ENCODE data around the gene METTL5.
"Not testable (repeated sequence)": the region's sequence is repeated elsewhere in the genome, so short reads cannot be mapped to it uniquely, and the experiment has no call there.

The METTL5 gene

DNA sequence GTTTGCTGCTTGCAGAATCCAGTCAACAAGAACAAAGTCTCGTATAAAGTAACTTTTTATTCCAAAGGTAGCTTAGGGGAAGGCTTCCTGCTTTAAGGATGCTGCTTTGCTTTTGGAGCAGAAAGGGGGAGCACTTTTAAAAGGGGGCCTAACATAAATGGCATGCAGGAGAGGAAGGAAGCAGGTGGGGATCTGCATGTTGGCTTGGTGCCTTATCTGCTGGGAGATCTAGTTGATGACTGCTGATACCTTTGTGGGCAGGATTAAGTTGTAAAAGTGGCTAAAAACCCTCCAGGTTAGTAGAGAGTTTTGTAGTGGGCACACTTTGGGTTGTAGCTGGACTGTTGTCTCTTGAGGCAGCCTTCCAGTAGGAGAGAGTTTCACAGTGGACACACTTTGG is 25.0 kb upstream of the METTL5 start:
- no peaks in the 10 kb centered on the region for H3K27me3 ChIP-seq (replicated peaks; ENCODE audit: control insufficient read depth, insufficient read depth, low read length)
- TF ChIP-seq, protein P1, sequence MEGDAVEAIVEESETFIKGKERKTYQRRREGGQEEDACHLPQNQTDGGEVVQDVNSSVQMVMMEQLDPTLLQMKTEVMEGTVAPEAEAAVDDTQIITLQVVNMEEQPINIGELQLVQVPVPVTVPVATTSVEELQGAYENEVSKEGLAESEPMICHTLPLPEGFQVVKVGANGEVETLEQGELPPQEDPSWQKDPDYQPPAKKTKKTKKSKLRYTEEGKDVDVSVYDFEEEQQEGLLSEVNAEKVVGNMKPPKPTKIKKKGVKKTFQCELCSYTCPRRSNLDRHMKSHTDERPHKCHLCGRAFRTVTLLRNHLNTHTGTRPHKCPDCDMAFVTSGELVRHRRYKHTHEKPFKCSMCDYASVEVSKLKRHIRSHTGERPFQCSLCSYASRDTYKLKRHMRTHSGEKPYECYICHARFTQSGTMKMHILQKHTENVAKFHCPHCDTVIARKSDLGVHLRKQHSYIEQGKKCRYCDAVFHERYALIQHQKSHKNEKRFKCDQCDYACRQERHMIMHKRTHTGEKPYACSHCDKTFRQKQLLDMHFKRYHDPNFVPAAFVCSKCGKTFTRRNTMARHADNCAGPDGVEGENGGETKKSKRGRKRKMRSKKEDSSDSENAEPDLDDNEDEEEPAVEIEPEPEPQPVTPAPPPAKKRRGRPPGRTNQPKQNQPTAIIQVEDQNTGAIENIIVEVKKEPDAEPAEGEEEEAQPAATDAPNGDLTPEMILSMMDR (IDR thresholded peaks at IDR 0.05; ENCODE audit: insufficient read depth, low read length, poor library complexity, severe bottlenecking) = no peak
- no peak overlapping the region for H3K4me3 ChIP-seq (replicated peaks; ENCODE audit: low read depth, low read length)
- no peak for DNase-seq (ENCODE audit: extremely low read depth, insufficient read length)
- no peaks in the 10 kb centered on the region for H3K36me3 ChIP-seq (ENCODE audit: control insufficient read depth, insufficient read depth, low read length)

DNA sequence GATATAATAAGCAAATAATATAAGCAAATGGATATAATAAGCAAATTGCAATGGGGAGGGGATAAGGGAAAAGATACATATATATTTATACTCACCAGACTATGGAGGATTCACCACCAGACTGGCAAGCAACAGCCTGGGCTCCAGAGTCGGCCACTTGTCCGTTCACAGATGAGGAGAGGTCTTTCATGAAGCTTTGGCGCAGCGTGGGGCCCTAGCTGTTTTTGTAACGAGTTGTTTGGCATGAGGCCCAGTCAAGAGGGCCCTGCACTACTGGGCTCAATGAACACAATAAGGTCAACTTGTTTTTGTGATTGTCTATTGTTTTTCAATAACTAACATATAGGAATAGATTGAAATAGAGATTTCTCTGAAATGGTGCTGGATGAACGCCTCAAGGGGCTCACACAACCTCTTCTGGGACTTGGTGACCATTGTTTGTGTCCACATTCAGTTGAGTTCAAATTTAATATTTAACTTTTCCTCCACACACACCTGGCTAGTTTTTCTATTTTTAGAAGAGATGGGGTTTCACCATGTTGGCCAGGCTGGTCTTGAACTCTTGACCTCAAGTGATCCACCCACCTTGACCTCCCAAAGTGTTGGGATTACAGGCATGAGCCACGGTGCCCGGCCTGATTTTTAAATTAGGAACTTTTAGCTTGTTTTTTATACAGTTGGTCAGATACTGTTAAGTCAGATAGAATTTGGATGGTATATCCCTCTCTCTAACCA is 24.4 kb upstream of the METTL5 start:
- H3K4me3 ChIP-seq (replicated peaks; ENCODE audit: low read depth, low read length); DNase-seq (ENCODE audit: extremely low read depth, insufficient read length); H3K27me3 ChIP-seq (replicated peaks; ENCODE audit: control insufficient read depth, insufficient read depth, low read length); H3K36me3 ChIP-seq (ENCODE audit: control insufficient read depth, insufficient read depth, low read length): not testable (repeated sequence)

DNA sequence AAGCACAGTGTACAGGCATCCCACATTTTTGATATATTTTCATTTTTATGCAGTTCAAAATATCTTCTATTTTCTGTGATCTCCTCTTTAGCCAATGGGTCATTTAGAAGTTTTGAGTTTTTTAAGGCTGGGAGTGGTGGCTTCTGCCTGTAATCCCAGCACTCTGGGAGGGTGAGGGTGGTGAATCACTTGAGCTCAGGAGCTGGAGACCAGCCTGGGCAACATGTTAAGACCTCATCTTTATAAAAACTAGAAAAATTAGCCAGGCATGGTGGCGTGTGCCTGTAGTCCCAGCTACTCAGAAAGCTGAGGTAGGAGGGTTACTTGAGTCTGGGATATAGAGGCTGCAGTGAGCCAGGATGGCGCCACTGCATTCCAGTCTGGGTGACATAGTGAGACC is 20.3 kb upstream of the METTL5 start:
- no peaks in the 10 kb centered on the region for H3K36me3 ChIP-seq (ENCODE audit: control insufficient read depth, insufficient read depth, low read length)
- no peak for DNase-seq (ENCODE audit: extremely low read depth, insufficient read length)
- TF ChIP-seq, protein P1 (IDR thresholded peaks at IDR 0.05; ENCODE audit: insufficient read depth, low read length, poor library complexity, severe bottlenecking) = no peak

DNA sequence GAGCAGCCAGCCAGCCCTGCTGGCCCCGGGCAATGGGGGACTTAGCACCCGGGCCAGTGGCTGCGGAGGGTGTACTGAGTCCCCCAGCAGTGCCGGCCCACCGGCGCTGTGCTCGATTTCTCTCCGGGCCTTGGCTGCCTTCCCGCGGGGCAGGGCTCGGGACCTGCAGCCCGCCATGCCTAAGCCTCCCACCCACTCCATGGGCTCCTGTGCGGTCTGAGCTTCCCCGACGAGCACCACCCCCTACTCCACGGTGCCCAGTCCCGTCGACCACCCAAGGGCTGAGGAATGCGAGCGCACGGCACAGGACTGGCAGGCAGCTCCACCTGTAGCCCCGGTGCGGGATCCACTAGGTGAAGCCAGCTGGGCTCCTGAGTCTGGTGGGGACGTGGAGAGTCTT is 16.9 kb upstream of the METTL5 start:
- H3K27me3 ChIP-seq (replicated peaks; ENCODE audit: control insufficient read depth, insufficient read depth, low read length); H3K4me3 ChIP-seq (replicated peaks; ENCODE audit: low read depth, low read length); DNase-seq (ENCODE audit: extremely low read depth, insufficient read length); H3K36me3 ChIP-seq (ENCODE audit: control insufficient read depth, insufficient read depth, low read length): not testable (repeated sequence)

More for the DNA sequence above, 20.3 kb upstream of the METTL5 start:
- Histone ChIP-seq H3K4me3 (replicated peaks; ENCODE audit: low read depth, low read length) (no peak overlapping the region), H3K27me3 (replicated peaks; ENCODE audit: control insufficient read depth, insufficient read depth, low read length) (no peaks in the 10 kb centered on the region)

DNA sequence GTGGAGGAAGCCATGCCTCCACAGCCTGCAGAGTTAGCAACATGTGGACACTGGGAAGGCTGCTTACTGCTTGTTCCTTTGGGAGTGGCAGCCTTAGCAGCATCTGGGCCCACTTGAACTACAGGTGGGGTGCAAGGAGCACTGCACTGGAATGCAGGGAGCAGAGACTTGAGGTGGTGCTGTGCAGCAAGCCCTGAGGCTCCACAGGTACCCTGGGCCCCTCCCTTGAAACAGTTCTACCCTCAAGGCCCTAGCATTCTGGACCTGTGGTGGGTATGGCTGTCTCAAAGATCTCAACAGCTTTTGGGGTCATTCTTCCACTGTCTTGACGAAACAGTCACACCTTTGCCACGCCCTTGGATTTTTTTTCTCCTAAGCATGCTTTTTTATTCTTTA is 16.0 kb upstream of the METTL5 start:
- TF ChIP-seq, protein P1 (IDR thresholded peaks at IDR 0.05; ENCODE audit: insufficient read depth, low read length, poor library complexity, severe bottlenecking) = no peak
- no peaks in the 10 kb centered on the region for H3K27me3 ChIP-seq (replicated peaks; ENCODE audit: control insufficient read depth, insufficient read depth, low read length)
- H3K36me3 ChIP-seq (ENCODE audit: control insufficient read depth, insufficient read depth, low read length) = no peaks in the 10 kb centered on the region
- H3K4me3 ChIP-seq (replicated peaks; ENCODE audit: low read depth, low read length) = no peak overlapping the region
- DNase-seq (ENCODE audit: extremely low read depth, insufficient read length) = no peak

DNA sequence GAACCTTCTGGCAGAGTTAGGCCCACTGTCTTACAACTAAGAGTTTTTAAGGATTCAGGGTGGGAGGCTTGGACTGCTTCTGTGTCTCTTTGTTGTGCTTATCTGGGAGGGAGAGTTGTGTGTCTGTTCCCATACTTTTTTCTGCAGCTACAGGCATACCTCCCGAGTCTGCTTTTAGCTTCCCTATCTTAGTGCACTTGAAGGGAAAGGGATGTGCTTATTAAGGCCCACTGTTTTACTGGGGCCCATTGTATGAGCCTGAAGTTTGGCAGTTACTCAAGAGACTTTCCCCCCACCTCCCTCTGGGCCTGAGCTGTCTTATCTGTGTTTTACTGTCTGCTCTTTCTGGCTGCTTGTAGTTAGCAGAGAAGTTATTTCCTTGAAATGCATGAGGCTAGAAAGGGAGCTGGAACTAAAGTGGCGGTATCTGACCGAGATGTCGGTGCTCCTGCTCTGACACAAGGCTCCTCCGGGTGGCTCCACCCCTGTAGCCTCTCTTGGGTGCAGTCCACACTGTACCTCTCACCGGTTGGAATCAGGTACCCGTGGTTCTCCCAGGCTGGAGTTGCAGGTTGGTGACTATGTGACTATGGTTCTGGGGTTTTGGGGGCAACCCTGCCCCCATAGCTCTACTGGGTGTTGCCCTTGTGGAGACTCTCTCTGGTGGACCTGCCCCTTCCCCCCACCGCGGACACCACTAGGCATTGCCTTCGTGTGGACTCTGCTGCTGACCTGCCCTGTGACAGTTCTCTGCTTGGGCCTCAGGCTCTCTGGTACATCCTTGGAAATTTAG is 15.4 kb upstream of the METTL5 start:
- no peak for DNase-seq (ENCODE audit: extremely low read depth, insufficient read length)
- TF ChIP-seq, protein P1 (IDR thresholded peaks at IDR 0.05; ENCODE audit: insufficient read depth, low read length, poor library complexity, severe bottlenecking) = no peak
- Histone ChIP-seq H3K36me3 (ENCODE audit: control insufficient read depth, insufficient read depth, low read length) (no peaks in the 10 kb centered on the region), H3K4me3 (replicated peaks; ENCODE audit: low read depth, low read length) (no peak overlapping the region), H3K27me3 (replicated peaks; ENCODE audit: control insufficient read depth, insufficient read depth, low read length) (no peaks in the 10 kb centered on the region)

All from GM06990 (cell line).